HepG2 (cell line): Measurements from ENCODE around the gene ST6GALNAC2. TPM values are rescaled to one million over a fixed set of nuclear protein-coding genes. Genes with fewer than 3 reads are reported as not detected.

ENCODE experiments used
- DMAP1 ChIP-seq: IDR thresholded peaks from 2 replicates; pipeline ENCODE4 v1.6.1; 2016
- DPF2 ChIP-seq: sonication (generic); formaldehyde crosslinking; IDR thresholded peaks from 2 replicates; pipeline ENCODE4 v1.4.0; 2020; ENCODE audit warnings: mild to moderate bottlenecking, low read depth, missing genetic modification reagents, borderline replicate concordance
- ELF4 ChIP-seq: sonication (generic); formaldehyde crosslinking; IDR thresholded peaks from 2 replicates; pipeline ENCODE4 v1.5.0; 2020; ENCODE audit warnings: missing genetic modification reagents, mild to moderate bottlenecking, moderate library complexity, borderline replicate concordance
- FOSL1 ChIP-seq: sonication (generic); formaldehyde crosslinking; IDR thresholded peaks from 2 replicates; pipeline ENCODE4 v1.9.0; 2021; ENCODE audit warnings: missing genetic modification reagents, borderline replicate concordance
- FOXM1 ChIP-seq: sonication (generic); formaldehyde crosslinking; IDR thresholded peaks from 2 replicates; pipeline ENCODE4 v1.5.0; 2020; ENCODE audit warnings: missing genetic modification reagents
- MTF1 ChIP-seq: sonication (generic); formaldehyde crosslinking; IDR thresholded peaks from 2 replicates; pipeline ENCODE4 v1.5.0; 2020; ENCODE audit warnings: missing genetic modification reagents
- NCOR1 ChIP-seq: fragments of 200-600 bp; sonication (generic); IDR thresholded peaks from 2 replicates; pipeline ENCODE4 v1.7.0; 2017; ENCODE audit warnings: antibody characterized with exemption, low read length, borderline replicate concordance
- NKX3-1 ChIP-seq: sonication (generic); formaldehyde crosslinking; IDR thresholded peaks from 2 replicates; pipeline ENCODE4 v1.5.0; 2020; ENCODE audit warnings: missing genetic modification reagents
- PRMT3 ChIP-seq: sonication (generic); formaldehyde crosslinking; IDR thresholded peaks from 2 replicates; pipeline ENCODE4 v1.8.1; 2022; ENCODE audit warnings: low read depth, mild to moderate bottlenecking, moderate library complexity, missing genetic modification reagents, borderline replicate concordance
- REXO4 ChIP-seq: sonication (generic); formaldehyde crosslinking; IDR thresholded peaks from 2 replicates; pipeline ENCODE4 v1.8.0; 2022; ENCODE audit warnings: missing genetic modification reagents, mild to moderate bottlenecking, borderline replicate concordance
- RFX1 ChIP-seq: fragments of 450-650 bp; IDR thresholded peaks from 2 replicates; pipeline ENCODE4 v1.6.1; 2017
- TEAD3 ChIP-seq: optimal IDR thresholded peaks from 2 replicates; pipeline ENCODE3; 2016; ENCODE audit warnings: borderline replicate concordance
- TFDP2 ChIP-seq: sonication (generic); formaldehyde crosslinking; IDR thresholded peaks from 2 replicates; pipeline ENCODE4 v1.4.0; 2020; ENCODE audit warnings: missing genetic modification reagents
- ZBTB43 ChIP-seq: sonication (generic); formaldehyde crosslinking; conservative IDR thresholded peaks from 2 replicates; pipeline ENCODE4 v1.4.0; 2020; ENCODE audit warnings: missing genetic modification reagents
- ZFP1 ChIP-seq: IDR thresholded peaks from 2 replicates; pipeline ENCODE4 v1.6.1; 2016
- ZFP90 ChIP-seq: sonication (generic); formaldehyde crosslinking; IDR thresholded peaks from 2 replicates; pipeline ENCODE4 v1.8.0; 2022; ENCODE audit warnings: missing genetic modification reagents, mild to moderate bottlenecking, inconsistent platforms, borderline replicate concordance
- ZKSCAN8 ChIP-seq: IDR thresholded peaks from 2 replicates; pipeline ENCODE4 v1.6.1; 2016; ENCODE audit warnings: borderline replicate concordance, missing genetic modification reagents, missing compliant biosample characterization
- ZNF232 ChIP-seq: sonication (generic); formaldehyde crosslinking; IDR thresholded peaks from 2 replicates; pipeline ENCODE4 v1.4.0; 2020; ENCODE audit warnings: missing genetic modification reagents, borderline replicate concordance
- ZNF234 ChIP-seq: sonication (generic); formaldehyde crosslinking; conservative IDR thresholded peaks from 2 replicates; pipeline ENCODE4 v1.5.1; 2020; ENCODE audit warnings: mild to moderate bottlenecking, missing genetic modification reagents
- ZNF317 ChIP-seq: sonication (generic); formaldehyde crosslinking; IDR thresholded peaks from 2 replicates; pipeline ENCODE4 v1.5.0; 2020; ENCODE audit warnings: mild to moderate bottlenecking, missing genetic modification reagents
- ZNF44 ChIP-seq: sonication (generic); formaldehyde crosslinking; IDR thresholded peaks from 2 replicates; pipeline ENCODE4 v1.5.1; 2020; ENCODE audit warnings: mild to moderate bottlenecking, missing genetic modification reagents
- ZNF451 ChIP-seq: sonication (generic); formaldehyde crosslinking; IDR thresholded peaks from 2 replicates; pipeline ENCODE4 v1.5.0; 2020; ENCODE audit warnings: mild to moderate bottlenecking, missing genetic modification reagents
- ZNF460 ChIP-seq: sonication (generic); formaldehyde crosslinking; IDR thresholded peaks from 2 replicates; pipeline ENCODE4 v1.5.1; 2020; ENCODE audit warnings: missing genetic modification reagents, mild to moderate bottlenecking, borderline replicate concordance
- ZNF550 ChIP-seq: sonication (generic); formaldehyde crosslinking; IDR thresholded peaks from 2 replicates; pipeline ENCODE4 v1.4.0; 2020; ENCODE audit warnings: mild to moderate bottlenecking, missing genetic modification reagents, borderline replicate concordance
- ZNF614 ChIP-seq: IDR thresholded peaks from 2 replicates; pipeline ENCODE4 v1.6.1; 2018; ENCODE audit warnings: missing biosample characterization, missing genetic modification reagents, inconsistent platforms, borderline replicate concordance
- ZNF720 ChIP-seq: sonication (generic); formaldehyde crosslinking; IDR thresholded peaks from 2 replicates; pipeline ENCODE4 v1.4.0; 2020; ENCODE audit warnings: missing genetic modification reagents
- ZNF724P ChIP-seq: sonication (generic); formaldehyde crosslinking; IDR thresholded peaks from 2 replicates; pipeline ENCODE4 v1.8.0; 2022; ENCODE audit warnings: missing genetic modification reagents, borderline replicate concordance
- ZNF740 ChIP-seq: sonication (generic); formaldehyde crosslinking; IDR thresholded peaks from 2 replicates; pipeline ENCODE4 v1.4.0; 2020; ENCODE audit warnings: missing genetic modification reagents
- ZNF772 ChIP-seq: sonication (generic); formaldehyde crosslinking; IDR thresholded peaks from 2 replicates; pipeline ENCODE4 v1.5.0; 2020; ENCODE audit warnings: mild to moderate bottlenecking, missing genetic modification reagents
- polyA plus RNA-seq, 8 experiments: library from polyadenylated mRNA; depleted of rRNA in 3 of 8; stranded (reverse) in 7 of 8; unstranded in 1 of 8; fragments of >200 nt; fragmentation: Illumina TruSeq in 4 of 8; extraction: Trizol in 4 of 8; gene quantifications; 2 replicates each; pipeline versions ENCODE4 v1.2.1 to v1.2.3, GENCODE V29; 2011 to 2016; ENCODE audit warnings: low read depth in 4 of 8, missing spikeins in 1 of 8, mixed read lengths in 1 of 8; ENCODE audit not compliant: insufficient read depth in 1 of 8
- total RNA-seq, 5 experiments: library from RNA; depleted of rRNA; stranded (reverse); fragments of >200 nt; fragmentation: Illumina TruSeq; extraction: Trizol; gene quantifications; 2 replicates each; pipeline ENCODE4 v1.2.3, GENCODE V29; 2016; ENCODE audit warnings: low read depth in 1 of 5
- TF ChIP-seq, protein P1 (sequence below): sonication (generic); formaldehyde crosslinking; IDR thresholded peaks from 2 replicates; pipeline ENCODE4 v1.8.1; 2023; ENCODE audit warnings: mild to moderate bottlenecking, missing genetic modification reagents

Gene ST6GALNAC2
- total and polyA plus RNA-seq, 2 of the 13 experiments (the other 11 are each of a cell fraction or from before 2014, with no cell fraction given) = 0.12 to 0.49 TPM

GRCh38 chr17:76569607-76570279 is 15.9 kb downstream of the ST6GALNAC2 start (continued):
- TF ChIP-seq ZNF317 (CRISPR knock-in tag) (no peak), NCOR1 (peak; percentile 50; the same call in 1 of the 2 replicates), ZNF724P (CRISPR knock-in tag) (no peak), PRMT3 (no peak), ELF4 (no peak), MTF1 (CRISPR knock-in tag) (no peak), RFX1 (no peak), FOSL1 (CRISPR knock-in tag) (no peak), ZNF614 (peak; percentile 77), ZFP1 (CRISPR knock-in tag) (0 out of 2 replicates have a peak, but pooled peaks have one; percentile 76), DPF2 (CRISPR knock-in tag) (no peak), ZNF460 (CRISPR knock-in tag) (no peak), ZNF232 (CRISPR knock-in tag) (no peak), ZNF44 (CRISPR knock-in tag) (no peak), ZNF234 (CRISPR knock-in tag) (no peak), REXO4 (CRISPR knock-in tag) (no peak), ZBTB43 (no peak), ZNF451 (no peak), NKX3-1 (no peak), FOXM1 (no peak), ZNF772 (CRISPR knock-in tag) (no peak), ZNF720 (CRISPR knock-in tag) (no peak), ZNF740 (CRISPR knock-in tag) (no peak), TFDP2 (CRISPR knock-in tag) (peak; percentile 65), ZNF550 (CRISPR knock-in tag) (peak; percentile 46; the same call in 1 of the 2 replicates), ZKSCAN8 (CRISPR knock-in tag) (no peak), TEAD3 (CRISPR knock-in tag) (peak; percentile 21), DMAP1 (CRISPR knock-in tag) (0 out of 2 replicates have a peak, but pooled peaks have one; percentile 20), ZFP90 (CRISPR knock-in tag) (no peak)
- TF ChIP-seq, protein P1, sequence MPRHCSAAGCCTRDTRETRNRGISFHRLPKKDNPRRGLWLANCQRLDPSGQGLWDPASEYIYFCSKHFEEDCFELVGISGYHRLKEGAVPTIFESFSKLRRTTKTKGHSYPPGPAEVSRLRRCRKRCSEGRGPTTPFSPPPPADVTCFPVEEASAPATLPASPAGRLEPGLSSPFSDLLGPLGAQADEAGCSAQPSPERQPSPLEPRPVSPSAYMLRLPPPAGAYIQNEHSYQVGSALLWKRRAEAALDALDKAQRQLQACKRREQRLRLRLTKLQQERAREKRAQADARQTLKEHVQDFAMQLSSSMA = no peak
